ENCODE measurements around the gene KCNS3.

The KCNS3 gene

GRCh38 chr2:17910980-17911379, 32.5 kb downstream of the KCNS3 start:
- H3K27ac ChIP-seq (ENCODE audit: poor library complexity, severe bottlenecking) = no peak overlapping the region
- no peak overlapping the region for H3K4me3 ChIP-seq (ENCODE audit: severe bottlenecking)
- DNase-seq (ENCODE audit: low spot score) (no peak), ATAC-seq (ENCODE audit: low read depth) (no peak)
- no peaks in the 10 kb centered on the region for H3K9me3 ChIP-seq (ENCODE audit: severe bottlenecking)
- no peaks in the 10 kb centered on the region for H3K4me1 ChIP-seq (ENCODE audit: insufficient read depth, poor library complexity, severe bottlenecking)
- H3K36me3 ChIP-seq (ENCODE audit: low read depth) = no peaks in the 10 kb centered on the region
- no peaks in the 10 kb centered on the region for H3K27me3 ChIP-seq (ENCODE audit: insufficient read depth, poor library complexity, severe bottlenecking)
- TF ChIP-seq CTCF (IDR thresholded peaks at IDR 0.05; ENCODE audit: poor library complexity, severe bottlenecking) = no peak

GRCh38 chr2:17911491-17912260, 33.2 kb downstream of the KCNS3 start:
- Histone ChIP-seq H3K4me3 (ENCODE audit: severe bottlenecking) (no peak overlapping the region), H3K27me3 (ENCODE audit: insufficient read depth, poor library complexity, severe bottlenecking) (no peaks in the 10 kb centered on the region), H3K36me3 (ENCODE audit: low read depth) (no peaks in the 10 kb centered on the region), H3K9me3 (ENCODE audit: severe bottlenecking) (no peaks in the 10 kb centered on the region), H3K4me1 (ENCODE audit: insufficient read depth, poor library complexity, severe bottlenecking) (no peaks in the 10 kb centered on the region), H3K27ac (ENCODE audit: poor library complexity, severe bottlenecking) (no peak overlapping the region)
- no peak for DNase-seq (ENCODE audit: low spot score)
- ATAC-seq (ENCODE audit: low read depth) = no peak
- no peak for TF ChIP-seq CTCF (IDR thresholded peaks at IDR 0.05; ENCODE audit: poor library complexity, severe bottlenecking)

- Histone ChIP-seq H3K4me1 (ENCODE audit: insufficient read depth, poor library complexity, severe bottlenecking) (no peaks in the 10 kb centered on the region), H3K27me3 (ENCODE audit: insufficient read depth, poor library complexity, severe bottlenecking) (no peaks in the 10 kb centered on the region), H3K36me3 (ENCODE audit: low read depth) (no peaks in the 10 kb centered on the region), H3K4me3 (ENCODE audit: severe bottlenecking) (no peak overlapping the region), H3K27ac (ENCODE audit: poor library complexity, severe bottlenecking) (no peak overlapping the region), H3K9me3 (ENCODE audit: severe bottlenecking) (no peaks in the 10 kb centered on the region)
- no peak for TF ChIP-seq CTCF (IDR thresholded peaks at IDR 0.05; ENCODE audit: poor library complexity, severe bottlenecking)
- DNase-seq (ENCODE audit: low spot score) (no peak), ATAC-seq (ENCODE audit: low read depth) (no peak)
Observed at GRCh38 chr2:17912266-17912691, 33.8 kb downstream of the KCNS3 start.

GRCh38 chr2:17915099-17915498, 36.6 kb downstream of the KCNS3 start:
- H3K9me3 ChIP-seq (ENCODE audit: severe bottlenecking) = no peaks in the 10 kb centered on the region
- no peaks in the 10 kb centered on the region for H3K27me3 ChIP-seq (ENCODE audit: insufficient read depth, poor library complexity, severe bottlenecking)
- ATAC-seq (ENCODE audit: low read depth) = no peak
- H3K27ac ChIP-seq (ENCODE audit: poor library complexity, severe bottlenecking) = no peak overlapping the region
- no peak for DNase-seq (ENCODE audit: low spot score)
- H3K4me1 ChIP-seq (ENCODE audit: insufficient read depth, poor library complexity, severe bottlenecking) = no peaks in the 10 kb centered on the region
- no peaks in the 10 kb centered on the region for H3K36me3 ChIP-seq (ENCODE audit: low read depth)
- no peak for TF ChIP-seq CTCF (IDR thresholded peaks at IDR 0.05; ENCODE audit: poor library complexity, severe bottlenecking)
- no peak overlapping the region for H3K4me3 ChIP-seq (ENCODE audit: severe bottlenecking)

- no peaks in the 10 kb centered on the region for H3K9me3 ChIP-seq (ENCODE audit: severe bottlenecking)
- H3K27me3 ChIP-seq (ENCODE audit: insufficient read depth, poor library complexity, severe bottlenecking) = no peaks in the 10 kb centered on the region
- DNase-seq (ENCODE audit: low spot score) (no peak), ATAC-seq (ENCODE audit: low read depth) (no peak)
- H3K4me1 ChIP-seq (ENCODE audit: insufficient read depth, poor library complexity, severe bottlenecking) = no peaks in the 10 kb centered on the region
- no peak overlapping the region for H3K4me3 ChIP-seq (ENCODE audit: severe bottlenecking)
- no peaks in the 10 kb centered on the region for H3K36me3 ChIP-seq (ENCODE audit: low read depth)
- no peak for TF ChIP-seq CTCF (IDR thresholded peaks at IDR 0.05; ENCODE audit: poor library complexity, severe bottlenecking)
- no peak overlapping the region for H3K27ac ChIP-seq (ENCODE audit: poor library complexity, severe bottlenecking)
Observed at GRCh38 chr2:17915811-17916518, 37.5 kb downstream of the KCNS3 start.

Data from RWPE2 (cell line).